ENCODE data around the gene SPATA6. TPM values are rescaled to one million over a fixed set of nuclear protein-coding genes. Genes with fewer than 3 reads are reported as not detected.
A peak's percentile ranks its signal among the peaks of the same experiment; 100 is the strongest.

SPATA6 gene
- total and polyA plus RNA-seq, 2 donors (not counting 3 experiments of a cell fraction or from before 2014, with no cell fraction given): 0.79 to 4.9 TPM

DNA sequence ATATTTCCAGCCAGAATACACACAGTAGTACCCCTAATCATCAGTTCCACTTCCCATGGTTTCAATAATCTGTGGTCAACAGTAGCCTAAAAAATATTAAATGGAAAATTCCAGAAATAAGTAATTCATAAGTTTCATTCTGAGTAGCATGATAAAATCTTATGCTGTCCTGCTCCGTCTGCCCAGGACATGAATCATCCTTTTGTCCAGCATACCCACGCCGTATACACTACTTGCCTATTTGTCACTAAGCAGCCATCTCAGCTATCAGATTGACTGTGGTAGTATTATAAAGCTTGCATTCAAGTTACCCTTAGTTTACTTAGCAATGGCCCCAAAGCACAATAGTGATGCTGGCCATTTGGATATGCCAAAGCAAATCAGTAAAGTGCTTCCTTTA, 130.8 kb downstream of the SPATA6 start:
- ChIA-PET CTCF (no interaction called here), POLR2A (no interaction called here)
- dilution Hi-C loops (cut with MboI; ENCODE audit: extremely low pct_ligation_motif_present, low sequenced_read_pairs) (no loop called here), intact Hi-C loops (cut with micrococcal nuclease) (no loop called here)
- H3K4me1 ChIP-seq (ENCODE audit: control insufficient read depth, extremely low read depth, insufficient read depth, low read length): peaks cover 6% of the 10 kb centered on the region
- H3K4me2 ChIP-seq (ENCODE audit: insufficient read depth, low read length): no peak overlapping the region
- DNase-seq (ENCODE audit: low read depth, low spot score) (peak; percentile 54), FAIRE-seq (peak; percentile 70)
- H3K4me3 ChIP-seq (replicated peaks in 1 of 3; ENCODE audit: insufficient read depth in 1 of 3, low read depth in 1 of 3, low read length in 3 of 3): no peak overlapping the region
- H3K79me2 ChIP-seq (ENCODE audit: control insufficient read depth, insufficient read depth, low read length): no peaks in the 10 kb centered on the region
- no peak overlapping the region for H3K27ac ChIP-seq (ENCODE audit: insufficient read depth, low read depth, low read length)
- H3K9ac ChIP-seq (replicated peaks; ENCODE audit: extremely low read depth, insufficient read depth, low read length): no peak overlapping the region
- H3K9me3 ChIP-seq (replicated peaks; ENCODE audit: control insufficient read depth, insufficient read depth, low read length): no peaks in the 10 kb centered on the region
- H3K27me3 ChIP-seq (ENCODE audit: control insufficient read depth in 2 of 2, insufficient read depth in 2 of 2, low read length in 2 of 2): no peaks in the 10 kb centered on the region
- no peaks in the 10 kb centered on the region for H3K36me3 ChIP-seq (ENCODE audit: control insufficient read depth in 2 of 2, extremely low read depth in 1 of 2, insufficient read depth in 2 of 2, low read length in 2 of 2)
- H2AFZ ChIP-seq (ENCODE audit: low read depth, low read length): peak overlapping the region; percentile 57
- H3K9me1 ChIP-seq (replicated peaks; ENCODE audit: control insufficient read depth, extremely low read depth, insufficient read depth, low read length): no peaks in the 10 kb centered on the region
- no TSS peak for BruUV-seq (replicated peaks)
- TF ChIP-seq FOS (IDR thresholded peaks at IDR 0.05; ENCODE audit: borderline replicate concordance, insufficient read depth, low read length) (peak; percentile 40), POLR2A (IDR thresholded peaks at IDR 0.05; ENCODE audit: low read depth, low read length) (no peak), MYC (IDR thresholded peaks at IDR 0.05; ENCODE audit: low read depth, low read length) (no peak), POLR2AphosphoS5 (IDR thresholded peaks at IDR 0.05; ENCODE audit: insufficient read depth, low read depth, low read length) (no peak), GATA2 (IDR thresholded peaks at IDR 0.05; ENCODE audit: insufficient read depth, insufficient read length, low read depth, low read length) (peak; percentile 64)
- TF ChIP-seq, protein P1, sequence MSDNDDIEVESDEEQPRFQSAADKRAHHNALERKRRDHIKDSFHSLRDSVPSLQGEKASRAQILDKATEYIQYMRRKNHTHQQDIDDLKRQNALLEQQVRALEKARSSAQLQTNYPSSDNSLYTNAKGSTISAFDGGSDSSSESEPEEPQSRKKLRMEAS (IDR thresholded peaks at IDR 0.05; ENCODE audit: insufficient read depth, insufficient read length): no peak
- H4K20me1 ChIP-seq (replicated peaks; ENCODE audit: control insufficient read depth, extremely low read depth, insufficient read depth, low read length): no peaks in the 10 kb centered on the region

DNA sequence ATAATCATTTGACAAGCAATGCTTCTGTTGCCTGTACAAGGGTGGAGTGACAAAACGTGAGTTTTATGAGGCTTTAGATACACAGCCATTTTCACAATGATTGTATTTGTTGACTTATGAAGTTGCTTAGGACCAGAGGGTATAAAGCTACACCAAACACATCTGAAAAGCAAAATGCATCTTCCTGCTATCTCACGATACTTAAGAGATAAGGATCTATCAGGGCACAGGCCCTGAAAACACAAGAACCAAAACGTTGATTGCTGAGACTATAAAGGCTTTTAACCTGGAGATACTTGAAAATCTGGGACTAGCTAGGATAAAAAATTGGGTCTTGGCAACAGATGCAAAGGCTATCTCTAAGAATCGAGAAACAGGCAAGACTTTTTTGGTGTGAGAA, 133.7 kb downstream of the SPATA6 start:
- Histone ChIP-seq H3K9me3 (replicated peaks; ENCODE audit: control insufficient read depth, insufficient read depth, low read length) (no peaks in the 10 kb centered on the region), H3K36me3 (ENCODE audit: control insufficient read depth in 2 of 2, extremely low read depth in 1 of 2, insufficient read depth in 2 of 2, low read length in 2 of 2) (no peaks in the 10 kb centered on the region), H2AFZ (ENCODE audit: low read depth, low read length) (no peak overlapping the region), H3K27me3 (ENCODE audit: control insufficient read depth in 2 of 2, insufficient read depth in 2 of 2, low read length in 2 of 2) (no peaks in the 10 kb centered on the region), H3K9ac (replicated peaks; ENCODE audit: extremely low read depth, insufficient read depth, low read length) (no peak overlapping the region), H3K27ac (ENCODE audit: insufficient read depth, low read depth, low read length) (no peak overlapping the region), H3K9me1 (replicated peaks; ENCODE audit: control insufficient read depth, extremely low read depth, insufficient read depth, low read length) (no peaks in the 10 kb centered on the region), H4K20me1 (replicated peaks; ENCODE audit: control insufficient read depth, extremely low read depth, insufficient read depth, low read length) (no peaks in the 10 kb centered on the region), H3K4me1 (ENCODE audit: control insufficient read depth, extremely low read depth, insufficient read depth, low read length) (peaks cover 6% of the 10 kb centered on the region), H3K4me3 (replicated peaks in 1 of 3; ENCODE audit: insufficient read depth in 1 of 3, low read depth in 1 of 3, low read length in 3 of 3) (no peak overlapping the region), H3K4me2 (ENCODE audit: insufficient read depth, low read length) (no peak overlapping the region), H3K79me2 (ENCODE audit: control insufficient read depth, insufficient read depth, low read length) (no peaks in the 10 kb centered on the region)
- BruUV-seq (replicated peaks): no TSS peak
- dilution Hi-C loops (cut with MboI; ENCODE audit: extremely low pct_ligation_motif_present, low sequenced_read_pairs) (no loop called here), intact Hi-C loops (cut with micrococcal nuclease) (no loop called here)
- no peak for TF ChIP-seq JUN (IDR thresholded peaks at IDR 0.05; ENCODE audit: borderline replicate concordance, insufficient read depth, insufficient read length, low read depth)
- no peak for TF ChIP-seq MYC (IDR thresholded peaks at IDR 0.05; ENCODE audit: low read depth, low read length)
- TF ChIP-seq, protein P2, sequence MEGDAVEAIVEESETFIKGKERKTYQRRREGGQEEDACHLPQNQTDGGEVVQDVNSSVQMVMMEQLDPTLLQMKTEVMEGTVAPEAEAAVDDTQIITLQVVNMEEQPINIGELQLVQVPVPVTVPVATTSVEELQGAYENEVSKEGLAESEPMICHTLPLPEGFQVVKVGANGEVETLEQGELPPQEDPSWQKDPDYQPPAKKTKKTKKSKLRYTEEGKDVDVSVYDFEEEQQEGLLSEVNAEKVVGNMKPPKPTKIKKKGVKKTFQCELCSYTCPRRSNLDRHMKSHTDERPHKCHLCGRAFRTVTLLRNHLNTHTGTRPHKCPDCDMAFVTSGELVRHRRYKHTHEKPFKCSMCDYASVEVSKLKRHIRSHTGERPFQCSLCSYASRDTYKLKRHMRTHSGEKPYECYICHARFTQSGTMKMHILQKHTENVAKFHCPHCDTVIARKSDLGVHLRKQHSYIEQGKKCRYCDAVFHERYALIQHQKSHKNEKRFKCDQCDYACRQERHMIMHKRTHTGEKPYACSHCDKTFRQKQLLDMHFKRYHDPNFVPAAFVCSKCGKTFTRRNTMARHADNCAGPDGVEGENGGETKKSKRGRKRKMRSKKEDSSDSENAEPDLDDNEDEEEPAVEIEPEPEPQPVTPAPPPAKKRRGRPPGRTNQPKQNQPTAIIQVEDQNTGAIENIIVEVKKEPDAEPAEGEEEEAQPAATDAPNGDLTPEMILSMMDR (IDR thresholded peaks at IDR 0.05; ENCODE audit: extremely low read depth in 1 of 2, insufficient read depth in 1 of 2, low read depth in 1 of 2, low read length in 2 of 2): no peak
- no peak for TF ChIP-seq POLR2A (IDR thresholded peaks at IDR 0.05; ENCODE audit: low read depth, low read length)
- TF ChIP-seq, protein P1 (IDR thresholded peaks at IDR 0.05; ENCODE audit: insufficient read depth, insufficient read length): no peak
- TF ChIP-seq POLR2AphosphoS5 (IDR thresholded peaks at IDR 0.05; ENCODE audit: insufficient read depth, low read depth, low read length): no peak
- TF ChIP-seq FOS (IDR thresholded peaks at IDR 0.05; ENCODE audit: borderline replicate concordance, insufficient read depth, low read length): no peak
- TF ChIP-seq EZH2 (IDR thresholded peaks at IDR 0.05; ENCODE audit: borderline replicate concordance, low read depth, low read length, severe bottlenecking): no peak
- TF ChIP-seq GATA2 (IDR thresholded peaks at IDR 0.05; ENCODE audit: insufficient read depth, insufficient read length, low read depth, low read length): no peak
- POLR2A ChIA-PET: no interaction called here
- CTCF ChIA-PET: no interaction called here
- DNase-seq (ENCODE audit: low read depth, low spot score) (no peak), FAIRE-seq (no peak)
